ENCODE data around the gene OST4.
"Not testable (repeated sequence)": the region's sequence is repeated elsewhere in the genome, so short reads cannot be mapped to it uniquely, and the experiment has no call there.

- not testable (repeated sequence) for TF ChIP-seq POLR2A (IDR thresholded peaks at IDR 0.05; ENCODE audit: low read length); GATA1 (IDR thresholded peaks at IDR 0.05; ENCODE audit: low read depth, low read length)
These were observed 40.1 kb upstream of the OST4 start for GRCh38 chr2:27111392-27112078.
